H9 (cell line): ENCODE results near the gene PALD1. TPM values are rescaled to one million over a fixed set of nuclear protein-coding genes. Genes with fewer than 3 reads are reported as not detected.
A peak's percentile ranks its signal among the peaks of the same experiment; 100 is the strongest.

Experiments
- DNase-seq: peaks from one replicate; pipeline ENCODE4 v3.0.0-alpha.2; 2017
- H2AFZ ChIP-seq: one replicate; pipeline ENCODE4 v1.6.1; 2013; ENCODE audit warnings: mild to moderate bottlenecking, low read length, control low read depth, moderate library complexity
- H2AK5ac ChIP-seq: 2 replicates; pipeline ENCODE4 v1.6.1; 2013; ENCODE audit warnings: low read length, control low read depth, mixed read lengths; ENCODE audit not compliant: insufficient read length
- H2BK120ac ChIP-seq: one replicate; pipeline ENCODE4 v1.6.1; 2013; ENCODE audit warnings: low read depth, mild to moderate bottlenecking, low read length, control low read depth, inconsistent platforms; ENCODE audit not compliant: poor library complexity, severe bottlenecking
- H2BK12ac ChIP-seq: 2 replicates; pipeline ENCODE4 v1.6.1; 2013; ENCODE audit warnings: low read length, control low read depth, mixed read lengths, low read depth; ENCODE audit not compliant: insufficient read length
- H2BK15ac ChIP-seq: 2 replicates; pipeline ENCODE4 v1.6.1; 2013; ENCODE audit warnings: low read depth, low read length, control low read depth
- H2BK20ac ChIP-seq: one replicate; pipeline ENCODE4 v1.6.1; 2013; ENCODE audit warnings: low read depth, mild to moderate bottlenecking, low read length, control low read depth, inconsistent platforms; ENCODE audit not compliant: poor library complexity, severe bottlenecking
- H2BK5ac ChIP-seq: 2 replicates; pipeline ENCODE4 v1.6.1; 2013; ENCODE audit warnings: low read length, control low read depth, mixed read lengths; ENCODE audit not compliant: insufficient read length
- H3K14ac ChIP-seq: 2 replicates; pipeline ENCODE4 v1.6.1; 2013; ENCODE audit warnings: low read length, control low read depth; ENCODE audit not compliant: insufficient read depth
- H3K18ac ChIP-seq: 2 replicates; pipeline ENCODE4 v1.6.1; 2013; ENCODE audit warnings: low read depth, mild to moderate bottlenecking, mixed read lengths, low read length, control low read depth; ENCODE audit not compliant: insufficient read length
- H3K23ac ChIP-seq: 2 replicates; pipeline ENCODE4 v1.6.1; 2013; ENCODE audit warnings: low read length, control low read depth, mixed read lengths, low read depth; ENCODE audit not compliant: insufficient read length
- H3K23me2 ChIP-seq: 2 replicates; pipeline ENCODE4 v1.6.1; 2013; ENCODE audit warnings: low read depth, mild to moderate bottlenecking, mixed read lengths, low read length, control low read depth; ENCODE audit not compliant: insufficient read length, poor library complexity, severe bottlenecking
- H3K27ac ChIP-seq: 2 replicates; pipeline ENCODE4 v1.5.1; 2013; ENCODE audit warnings: low read length, control low read depth, mixed read lengths, low read depth; ENCODE audit not compliant: insufficient read length
- H3K27me3 ChIP-seq: 2 replicates; pipeline ENCODE4 v1.6.1; 2013; ENCODE audit warnings: low read length, control low read depth, inconsistent platforms; ENCODE audit not compliant: insufficient read depth
- H3K4ac ChIP-seq: 2 replicates; pipeline ENCODE4 v1.6.1; 2013; ENCODE audit warnings: low read depth, mild to moderate bottlenecking, control low read depth, inconsistent platforms, low read length, moderate library complexity
- H3K4me1 ChIP-seq: 2 replicates; pipeline ENCODE4 v1.6.1; 2013; ENCODE audit warnings: low read length, control low read depth, inconsistent platforms; ENCODE audit not compliant: insufficient read depth
- H3K4me2 ChIP-seq: 2 replicates; pipeline ENCODE4 v1.6.1; 2013; ENCODE audit warnings: low read length, control low read depth, mixed read lengths; ENCODE audit not compliant: insufficient read length, insufficient read depth
- H3K56ac ChIP-seq: 2 replicates; pipeline ENCODE4 v1.6.1; 2013; ENCODE audit warnings: low read depth, mild to moderate bottlenecking, mixed read lengths, low read length, control low read depth; ENCODE audit not compliant: insufficient read length
- H3K79me1 ChIP-seq: 2 replicates; pipeline ENCODE4 v1.6.1; 2013; ENCODE audit warnings: low read depth, mild to moderate bottlenecking, moderate library complexity, low read length, control low read depth, inconsistent platforms; ENCODE audit not compliant: insufficient read depth, poor library complexity, severe bottlenecking
- H3K79me2 ChIP-seq: 2 replicates; pipeline ENCODE4 v1.6.1; 2013; ENCODE audit warnings: low read length, control low read depth, inconsistent platforms; ENCODE audit not compliant: insufficient read depth
- H3K9ac ChIP-seq: 2 replicates; pipeline ENCODE4 v1.6.1; 2013; ENCODE audit warnings: low read length, control low read depth, mixed read lengths; ENCODE audit not compliant: insufficient read length; ENCODE audit errors: extremely low read depth
- H3K9me3 ChIP-seq: one replicate; pipeline ENCODE4 v1.6.1; 2013; ENCODE audit warnings: low read depth, low read length, inconsistent platforms; ENCODE audit not compliant: control insufficient read depth
- H3T11ph ChIP-seq: one replicate; pipeline ENCODE4 v1.6.1; 2013; ENCODE audit warnings: mild to moderate bottlenecking, low read length, control low read depth, inconsistent platforms
- H4K20me1 ChIP-seq: one replicate; pipeline ENCODE4 v1.6.1; 2013; ENCODE audit not compliant: control insufficient read depth, insufficient read length, insufficient read depth
- H4K5ac ChIP-seq: 2 replicates; pipeline ENCODE4 v1.6.1; 2013; ENCODE audit warnings: low read depth, mild to moderate bottlenecking, mixed read lengths, low read length, control low read depth; ENCODE audit not compliant: insufficient read length
- H4K8ac ChIP-seq: replicated peaks from 2 replicates; pipeline ENCODE4 v1.6.1; 2013; ENCODE audit warnings: low read length, control low read depth, mixed read lengths, low read depth; ENCODE audit not compliant: insufficient read length
- H4K91ac ChIP-seq: 2 replicates; pipeline ENCODE4 v1.6.1; 2013; ENCODE audit warnings: low read depth, mild to moderate bottlenecking, moderate library complexity, mixed read lengths, low read length, control low read depth; ENCODE audit not compliant: insufficient read length
- H3K27ac Mint-ChIP-seq, 3 experiments: 2 replicates in 2 of 3; 3 replicates in 1 of 3; pipeline ENCODE4 v1.8.0; 2020 to 2021; ENCODE audit warnings: mixed read lengths in 3 of 3, mild to moderate bottlenecking in 1 of 3, moderate library complexity in 1 of 3
- H3K27me3 Mint-ChIP-seq: 2 replicates; pipeline ENCODE4 v1.8.0; 2021; ENCODE audit warnings: low read depth, mild to moderate bottlenecking, moderate library complexity, mixed read lengths
- H3K36me3 Mint-ChIP-seq, 3 experiments: 2 replicates in 2 of 3; 3 replicates in 1 of 3; pipeline ENCODE4 v1.8.0; 2020 to 2021; ENCODE audit warnings: low read depth in 3 of 3, mixed read lengths in 3 of 3; ENCODE audit not compliant: insufficient read depth in 1 of 3
- H3K4me1 Mint-ChIP-seq, 2 experiments: 2 replicates each; pipeline ENCODE4 v1.8.0; 2020; ENCODE audit warnings: mixed read lengths in 2 of 2
- H3K4me3 Mint-ChIP-seq, 2 experiments: 2 replicates in 1 of 2; 3 replicates in 1 of 2; pipeline ENCODE4 v1.8.0; 2020 to 2021; ENCODE audit warnings: mild to moderate bottlenecking in 2 of 2, mixed read lengths in 2 of 2, moderate library complexity in 1 of 2
- H3K9me3 Mint-ChIP-seq, 2 experiments: 2 replicates in 1 of 2; 3 replicates in 1 of 2; pipeline ENCODE4 v1.8.0; 2020; ENCODE audit warnings: mild to moderate bottlenecking in 2 of 2, mixed read lengths in 2 of 2, moderate library complexity in 1 of 2
- WGBS: extraction: QIAGEN DNeasy Blood & Tissue Kit; methylation state at CpG from one replicate; pipeline ENCODE4 v1.1.7; 2013; ENCODE audit warnings: missing lambda C conversion rate, low lambda C conversion rate, mixed read lengths; ENCODE audit not compliant: insufficient read length; ENCODE audit errors: extremely low coverage; 5-methylcytosine and 5-hydroxymethylcytosine counted together
- total RNA-seq: library from RNA; stranded (reverse); gene quantifications from 2 replicates; pipeline ENCODE4 v1.2.1, GENCODE V29; 2021
- TF ChIP-seq, protein P1 (sequence below): fragments of 200-600 bp; sonication (generic); conservative IDR thresholded peaks from 3 replicates; pipeline ENCODE4 v1.8.0; 2021; ENCODE audit warnings: antibody characterized with exemption, mild to moderate bottlenecking

Gene PALD1
- total RNA-seq, 1 experiment from 2014 or later = 21.1 TPM

DNA sequence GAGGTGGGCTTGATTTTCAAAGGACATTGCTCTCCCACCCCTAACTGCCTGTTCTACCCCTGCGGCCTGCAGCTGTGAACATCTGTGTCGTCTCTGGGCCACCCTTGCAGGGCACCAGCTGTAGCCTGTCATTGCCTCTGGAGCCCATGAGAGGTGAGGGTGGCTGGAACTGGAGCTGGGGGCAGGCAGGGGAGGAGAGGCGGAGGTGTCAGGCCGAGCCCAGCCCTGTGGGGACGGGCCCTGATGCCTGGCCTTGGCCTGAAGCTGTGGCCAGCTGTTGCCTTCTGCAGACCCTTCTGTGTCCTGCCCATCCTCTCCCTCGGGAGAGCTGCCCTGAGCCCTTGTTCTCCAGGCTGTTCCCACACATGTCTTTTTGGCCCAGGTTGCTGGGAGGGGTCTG is 44.5 kb downstream of the PALD1 start:
- TF ChIP-seq, protein P1, sequence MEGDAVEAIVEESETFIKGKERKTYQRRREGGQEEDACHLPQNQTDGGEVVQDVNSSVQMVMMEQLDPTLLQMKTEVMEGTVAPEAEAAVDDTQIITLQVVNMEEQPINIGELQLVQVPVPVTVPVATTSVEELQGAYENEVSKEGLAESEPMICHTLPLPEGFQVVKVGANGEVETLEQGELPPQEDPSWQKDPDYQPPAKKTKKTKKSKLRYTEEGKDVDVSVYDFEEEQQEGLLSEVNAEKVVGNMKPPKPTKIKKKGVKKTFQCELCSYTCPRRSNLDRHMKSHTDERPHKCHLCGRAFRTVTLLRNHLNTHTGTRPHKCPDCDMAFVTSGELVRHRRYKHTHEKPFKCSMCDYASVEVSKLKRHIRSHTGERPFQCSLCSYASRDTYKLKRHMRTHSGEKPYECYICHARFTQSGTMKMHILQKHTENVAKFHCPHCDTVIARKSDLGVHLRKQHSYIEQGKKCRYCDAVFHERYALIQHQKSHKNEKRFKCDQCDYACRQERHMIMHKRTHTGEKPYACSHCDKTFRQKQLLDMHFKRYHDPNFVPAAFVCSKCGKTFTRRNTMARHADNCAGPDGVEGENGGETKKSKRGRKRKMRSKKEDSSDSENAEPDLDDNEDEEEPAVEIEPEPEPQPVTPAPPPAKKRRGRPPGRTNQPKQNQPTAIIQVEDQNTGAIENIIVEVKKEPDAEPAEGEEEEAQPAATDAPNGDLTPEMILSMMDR = no peak
- no peaks in the 10 kb centered on the region for H3K4me1 ChIP-seq
- no peak overlapping the region for H3K4ac ChIP-seq
- no peak overlapping the region for H4K5ac ChIP-seq
- no peaks in the 10 kb centered on the region for H3K4me1 Mint-ChIP-seq
- no peaks in the 10 kb centered on the region for H4K20me1 ChIP-seq
- H2BK5ac ChIP-seq = no peak overlapping the region
- H2AK5ac ChIP-seq = no peak overlapping the region
- H3K9me3 ChIP-seq = no peaks in the 10 kb centered on the region
- H3K79me2 ChIP-seq = no peaks in the 10 kb centered on the region; the same call in 1 of the 2 replicates
- no CpG with 5 or more reads among the region's 6 CpGs for WGBS
- H3K27me3 ChIP-seq = no peaks in the 10 kb centered on the region
- H3K4me2 ChIP-seq = no peak overlapping the region
- no peak for DNase-seq
- H4K8ac ChIP-seq = no peak overlapping the region
- H2AFZ ChIP-seq = no peak overlapping the region
- H2BK120ac ChIP-seq = no peak overlapping the region
- H3K18ac ChIP-seq = no peak overlapping the region
- H3K27ac Mint-ChIP-seq = no peak overlapping the region; a peak in 1 of 7 replicates
- no peak overlapping the region for H3K56ac ChIP-seq
- no peaks in the 10 kb centered on the region for H3K23me2 ChIP-seq
- H3K27me3 Mint-ChIP-seq = no peaks in the 10 kb centered on the region
- no peak overlapping the region for H3K23ac ChIP-seq
- H2BK20ac ChIP-seq = no peak overlapping the region
- H2BK12ac ChIP-seq = no peak overlapping the region
- no peak overlapping the region for H4K91ac ChIP-seq
- no peak overlapping the region for H3K4me3 Mint-ChIP-seq
- H3K9me3 Mint-ChIP-seq = no peaks in the 10 kb centered on the region
- no peak overlapping the region for H2BK15ac ChIP-seq
- peak overlapping the region; percentile 4; the same call in 1 of the 2 replicates for H3K14ac ChIP-seq
- H3K27ac ChIP-seq = no peak overlapping the region
- peaks cover 0 to 4% (median 3%) of the 10 kb centered on the region in 3 experiments; a peak in 2 of 7 replicates for H3K36me3 Mint-ChIP-seq
- H3T11ph ChIP-seq = no peak overlapping the region
- no peaks in the 10 kb centered on the region for H3K79me1 ChIP-seq
- H3K9ac ChIP-seq = no peak overlapping the region
